ENCODE measurements around the gene GGA3.
A peak's percentile ranks its signal among the peaks of the same experiment; 100 is the strongest.
"Not testable (repeated sequence)": the region's sequence is repeated elsewhere in the genome, so short reads cannot be mapped to it uniquely, and the experiment has no call there.

Gene GGA3

DNA sequence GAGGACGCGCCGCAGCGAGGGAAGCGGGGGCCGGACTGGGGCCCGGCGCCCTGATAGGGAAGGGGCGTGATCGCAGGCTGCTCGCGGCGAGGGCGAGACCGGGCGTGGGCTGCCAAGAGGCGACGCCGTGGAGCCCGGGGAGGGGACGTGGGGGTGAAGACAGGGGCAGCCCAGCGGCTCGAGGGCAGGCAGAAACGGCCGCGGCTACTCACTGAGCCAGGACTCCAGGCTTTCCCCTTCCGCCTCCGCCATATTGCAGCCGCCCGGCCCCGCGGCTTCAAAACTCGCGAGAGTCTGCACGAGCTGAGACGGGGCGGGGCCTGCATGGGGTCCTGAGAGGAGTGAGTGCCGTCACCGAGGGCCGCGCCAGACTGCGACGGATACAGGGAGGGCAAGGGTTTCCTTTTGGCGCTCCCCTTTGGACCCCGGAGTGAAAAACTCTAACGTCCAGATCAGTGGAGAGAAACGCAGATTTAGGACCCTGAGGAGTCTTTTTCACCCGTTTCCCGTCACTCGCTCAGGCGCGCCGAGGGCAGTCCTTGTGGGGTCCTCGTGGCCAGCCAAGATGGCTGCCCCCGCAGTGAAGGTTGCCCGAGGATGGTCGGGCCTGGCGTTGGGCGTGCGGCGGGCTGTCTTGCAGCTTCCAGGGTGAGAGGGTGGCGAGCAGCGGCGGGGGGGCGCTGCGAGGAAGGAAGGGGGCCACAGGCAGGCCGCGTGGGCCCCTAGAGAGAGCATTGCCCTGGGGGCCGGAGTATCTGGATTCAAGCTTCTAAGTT is at the start of gene GGA3, which contains the start of gene MRPS7:
Gene GGA3 (minus strand): TSS at position 271 of the 776 bp plus-strand sequence. CDS start 19 bp downstream, at position 252.
Gene MRPS7 (plus strand): TSS at position 544 of the 776 bp plus-strand sequence. CDS start 22 bp downstream, at position 566.
- DNase-seq (ENCODE audit: low read depth), result peak; percentile 93

DNA sequence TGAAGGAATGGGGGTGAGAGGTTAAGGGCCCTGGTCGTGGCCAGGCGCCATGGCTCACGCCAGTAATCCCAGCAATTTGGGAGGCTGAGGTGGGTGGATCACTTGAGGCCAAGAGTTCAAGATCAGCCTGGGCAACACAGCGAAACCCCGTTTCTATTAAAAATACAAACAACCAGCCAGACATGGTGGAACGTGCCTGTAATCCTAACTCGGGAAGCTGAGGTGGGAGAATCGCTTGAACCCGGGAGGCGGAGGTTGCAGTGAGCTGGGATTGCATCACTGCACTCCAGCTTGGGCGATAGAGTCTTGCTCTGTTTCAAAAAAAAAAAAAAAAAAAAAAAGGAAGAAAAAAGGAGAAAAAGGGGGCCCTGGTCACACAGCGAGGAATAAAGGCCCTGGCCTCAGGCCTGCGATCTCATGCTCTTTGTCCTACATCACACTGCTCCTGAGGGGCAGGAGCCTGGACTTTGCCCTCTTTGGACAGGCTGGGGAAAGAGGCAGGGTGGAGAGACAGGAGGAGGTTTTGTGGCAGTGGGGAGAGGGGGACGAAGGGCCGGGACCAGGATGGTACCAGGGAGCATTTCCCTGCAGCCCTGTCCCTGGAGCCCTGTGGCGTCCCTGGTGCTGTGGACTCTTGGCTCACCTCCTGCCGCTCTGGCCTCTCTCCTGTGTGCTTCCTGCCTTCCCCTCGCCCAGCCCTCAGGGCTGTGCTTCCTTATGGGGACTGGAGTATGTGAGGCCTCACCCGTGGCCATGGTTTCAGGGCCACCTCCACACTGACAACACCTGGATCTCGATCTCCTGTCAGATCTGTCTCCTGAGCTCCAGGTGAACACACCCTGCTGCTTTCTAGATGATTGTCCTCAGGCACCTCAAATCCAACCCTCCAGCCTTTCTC is 47.6 kb upstream of the GGA3 start:
- DNase-seq (ENCODE audit: low read depth), result no peak

DNA sequence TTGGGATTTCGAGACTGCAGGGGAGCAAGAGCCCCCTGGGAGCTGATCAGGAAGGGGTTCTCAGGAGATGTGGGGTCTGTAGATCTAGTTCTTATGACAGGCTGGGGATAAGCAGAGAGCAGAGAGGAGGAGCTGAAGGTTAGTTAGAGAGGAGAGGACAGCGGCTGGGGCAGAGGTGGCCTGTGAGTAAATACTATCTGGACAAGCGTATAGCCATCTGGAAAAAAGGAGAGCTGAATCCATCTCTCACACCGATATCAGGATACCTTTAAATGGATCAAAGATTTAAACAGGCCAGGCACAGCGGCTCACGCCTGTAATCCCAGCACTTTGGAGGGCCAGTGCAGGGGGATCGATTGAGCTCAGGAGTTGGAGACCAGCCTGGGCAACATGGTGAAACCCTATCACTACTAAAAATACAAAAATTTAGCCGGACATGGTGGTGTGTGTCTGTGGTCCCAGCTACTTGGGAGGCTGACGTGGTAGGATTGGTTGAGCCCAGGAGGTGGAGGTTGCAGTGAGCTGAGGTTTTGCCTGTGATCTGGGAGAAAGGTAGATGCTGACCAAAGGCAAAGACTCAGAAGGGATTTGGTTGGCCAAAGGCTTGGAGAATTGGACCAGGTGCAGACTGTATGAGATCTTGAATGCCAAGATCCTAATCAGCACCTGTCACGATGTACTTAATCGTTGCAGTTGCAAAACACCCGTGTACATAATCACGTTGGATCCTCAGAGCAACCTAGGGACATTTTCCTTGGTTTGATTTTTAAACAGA is 46.7 kb upstream of the GGA3 start:
- no peak for DNase-seq (ENCODE audit: low read depth)

DNA sequence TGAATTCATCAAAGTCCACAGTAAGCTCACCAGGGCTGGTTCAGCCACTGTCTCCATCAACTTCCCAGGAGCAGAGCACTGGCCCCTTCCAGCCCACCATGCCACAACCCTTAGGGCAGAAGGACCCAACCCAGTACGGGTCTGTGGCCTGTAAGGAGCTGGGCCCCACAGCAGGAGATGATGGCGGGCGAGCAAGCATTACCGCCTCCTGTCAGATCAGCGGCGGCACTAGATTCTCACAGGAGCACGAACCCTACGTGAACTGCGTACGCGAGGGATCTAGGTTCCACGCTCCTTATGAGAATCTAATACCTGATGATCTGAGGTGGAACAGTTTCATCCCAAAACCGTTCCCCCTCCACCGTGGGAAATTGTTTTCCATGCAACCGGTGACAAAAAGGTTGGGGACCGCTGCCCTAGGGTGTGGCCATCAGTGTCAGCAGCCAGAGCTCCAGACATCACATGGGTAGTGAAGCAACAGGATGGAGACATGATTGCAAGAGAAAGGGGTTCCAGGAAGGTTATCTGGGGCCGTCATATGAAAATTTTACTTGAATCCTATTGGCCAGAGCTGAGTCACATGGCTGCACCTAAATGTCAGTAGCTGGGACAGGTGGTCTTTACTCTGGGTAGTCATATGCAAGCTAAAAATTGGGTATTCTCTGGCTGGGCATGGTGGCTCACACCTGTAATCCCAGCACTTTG is 40.2 kb upstream of the GGA3 start:
- DNase-seq (ENCODE audit: low read depth), result no peak

DNA sequence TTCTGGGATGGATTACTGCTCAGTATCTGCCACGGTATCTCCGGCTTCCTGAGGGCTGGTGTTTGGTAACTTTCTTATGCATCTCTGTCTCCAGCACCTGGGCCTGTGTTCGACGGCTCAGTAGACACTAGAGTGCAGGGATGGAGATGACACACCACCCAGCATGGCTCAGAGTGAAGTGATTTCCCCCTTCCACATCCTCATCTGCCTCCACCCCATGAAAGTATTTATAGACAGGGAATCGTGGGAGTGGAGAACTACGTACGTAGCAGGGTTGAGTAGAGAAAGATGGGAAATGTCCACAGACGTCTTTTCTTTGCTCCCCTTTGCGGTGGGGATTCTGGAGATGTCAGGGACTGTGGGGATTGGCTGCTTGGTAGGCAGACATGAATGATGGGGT is 39.6 kb upstream of the GGA3 start:
- no peak for DNase-seq (ENCODE audit: low read depth)

- DNase-seq (ENCODE audit: low read depth), result no peak
Observed at GRCh38 chr17:75300280-75300679, 38.9 kb upstream of the GGA3 start.

DNA sequence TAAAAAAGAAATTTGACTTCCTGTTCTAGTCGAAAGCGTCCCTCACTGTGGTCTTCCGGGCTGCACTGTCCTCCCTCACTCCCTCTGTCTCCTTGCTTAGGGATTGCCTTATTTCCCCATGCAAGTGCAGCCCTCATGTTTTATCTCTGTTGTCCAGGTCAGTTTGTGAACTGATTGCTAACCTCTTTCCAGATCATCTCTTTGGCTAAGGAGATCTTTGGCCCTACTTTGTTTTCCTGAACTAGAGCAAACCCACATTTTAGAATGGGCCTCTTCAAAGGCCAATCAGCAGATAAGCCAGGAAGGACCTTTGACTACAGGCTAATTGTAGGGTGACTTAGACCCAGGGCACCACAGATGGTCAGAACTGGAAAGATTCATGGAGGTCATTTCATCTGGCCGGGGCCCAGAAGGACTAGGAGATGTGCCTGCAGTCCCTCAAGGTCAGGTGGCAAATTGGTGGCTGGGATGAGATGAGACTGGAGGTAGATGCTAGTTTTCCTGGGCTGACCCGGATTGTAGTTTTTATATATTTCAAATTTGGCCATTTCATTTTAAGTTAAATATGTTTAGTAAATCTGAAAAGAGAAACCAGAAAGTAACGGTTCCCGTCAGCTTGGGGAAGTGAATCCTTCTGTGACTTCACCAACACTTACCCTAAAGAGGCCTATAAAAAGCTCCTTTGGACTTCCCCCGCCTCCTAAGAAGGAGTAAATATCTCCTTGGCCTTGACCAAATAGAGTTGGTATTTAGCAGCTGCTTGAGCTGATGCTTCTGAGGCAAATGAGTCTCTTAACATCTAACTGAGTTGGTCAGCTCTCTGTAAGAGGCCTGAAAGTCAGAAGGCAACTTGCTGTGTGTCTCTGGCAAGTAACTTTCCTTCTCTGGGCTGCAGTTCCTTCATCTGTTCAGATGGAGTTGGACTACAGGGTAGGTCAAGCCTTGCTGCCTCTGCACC is 34.1 kb upstream of the GGA3 start:
- no peak for DNase-seq (ENCODE audit: low read depth)

- not testable (repeated sequence) for DNase-seq (ENCODE audit: low read depth)
Observed at GRCh38 chr17:75292810-75293448, 31.5 kb upstream of the GGA3 start.

- DNase-seq (ENCODE audit: low read depth), result peak; percentile 29
Observed at GRCh38 chr17:75289832-75290337, 28.5 kb upstream of the GGA3 start.

DNA sequence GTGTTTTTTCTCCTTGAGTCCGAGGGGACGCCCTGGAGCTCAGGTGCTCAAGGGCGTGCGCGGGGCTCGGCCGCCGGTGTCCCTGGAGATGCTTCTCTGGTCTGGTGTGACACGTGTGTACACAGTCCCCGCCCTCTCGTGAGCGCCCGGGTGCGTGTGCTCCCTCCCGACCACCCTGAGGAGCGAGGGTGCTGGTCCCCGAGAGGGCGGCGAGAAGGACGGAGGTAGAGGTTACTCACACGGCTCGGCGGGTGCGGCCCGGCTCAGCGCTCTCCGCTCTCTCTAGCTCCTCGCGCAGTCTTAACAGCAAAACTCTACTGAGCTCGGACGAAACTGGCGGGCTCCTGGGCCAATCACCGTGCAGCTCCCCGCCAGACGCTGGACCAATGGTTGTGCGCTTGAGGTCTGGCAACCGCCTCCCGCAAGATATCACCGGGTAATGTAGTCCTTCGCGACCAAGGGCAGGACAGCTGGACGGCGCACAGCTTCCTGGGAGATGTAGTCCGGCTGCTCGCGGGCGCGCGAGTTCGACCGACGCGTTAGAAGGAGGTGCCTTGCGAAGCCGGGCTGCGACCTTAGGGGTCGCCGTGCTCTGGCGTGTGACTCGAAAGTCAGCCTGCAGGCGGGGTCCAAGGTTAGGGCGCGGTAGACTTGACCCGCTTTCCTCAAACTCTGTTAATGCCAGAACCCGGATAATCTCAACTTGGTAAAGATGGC is 27.9 kb upstream of the GGA3 start, which contains the start of gene SLC25A19:
Gene SLC25A19 (minus strand): TSS at position 319 of the 717 bp plus-strand sequence. CDS start 2,669 bp downstream, outside the sequence.
- peak; percentile 92 for DNase-seq (ENCODE audit: low read depth)

DNA sequence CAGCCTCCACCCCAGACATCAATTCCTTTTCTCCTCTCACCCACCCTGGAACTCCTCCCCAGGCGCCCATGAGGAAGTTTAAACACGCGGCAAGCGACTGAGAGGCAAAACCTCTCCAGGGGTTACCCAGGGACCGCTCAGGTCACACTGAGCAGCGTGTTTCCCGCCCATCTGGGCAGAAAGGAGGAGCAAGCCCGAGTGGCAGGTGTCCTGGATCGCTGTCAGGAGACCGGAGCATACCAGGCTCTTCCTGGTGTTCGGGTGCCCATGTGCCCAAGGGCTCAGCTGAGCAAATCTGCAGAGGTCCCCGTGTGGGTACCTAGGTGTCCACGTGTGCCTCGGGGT is 27.3 kb upstream of the GGA3 start:
- no peak for DNase-seq (ENCODE audit: low read depth)

DNA sequence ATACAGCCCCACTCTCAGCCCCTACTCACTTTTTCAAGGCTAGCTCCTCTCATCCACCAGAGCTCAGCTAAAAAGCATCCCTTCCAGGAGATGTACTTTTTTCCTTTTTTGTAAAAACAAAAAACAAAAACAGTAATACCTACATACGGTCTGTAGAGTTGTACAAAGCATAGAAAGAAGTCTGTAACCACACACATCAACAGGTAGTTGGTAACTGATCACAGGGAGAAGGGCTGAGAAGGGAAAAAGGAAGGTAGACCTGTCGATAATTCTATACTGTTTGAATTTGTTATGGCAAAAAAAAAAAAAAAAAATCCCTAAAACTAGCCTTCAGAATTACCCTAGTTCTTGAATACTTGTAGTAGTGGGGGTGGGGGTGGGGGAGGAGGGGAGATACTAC is 27.0 kb upstream of the GGA3 start:
- no peak for DNase-seq (ENCODE audit: low read depth)

- no peak for DNase-seq (ENCODE audit: low read depth)
Observed at GRCh38 chr17:75287221-75287620, 25.8 kb upstream of the GGA3 start.

DNA sequence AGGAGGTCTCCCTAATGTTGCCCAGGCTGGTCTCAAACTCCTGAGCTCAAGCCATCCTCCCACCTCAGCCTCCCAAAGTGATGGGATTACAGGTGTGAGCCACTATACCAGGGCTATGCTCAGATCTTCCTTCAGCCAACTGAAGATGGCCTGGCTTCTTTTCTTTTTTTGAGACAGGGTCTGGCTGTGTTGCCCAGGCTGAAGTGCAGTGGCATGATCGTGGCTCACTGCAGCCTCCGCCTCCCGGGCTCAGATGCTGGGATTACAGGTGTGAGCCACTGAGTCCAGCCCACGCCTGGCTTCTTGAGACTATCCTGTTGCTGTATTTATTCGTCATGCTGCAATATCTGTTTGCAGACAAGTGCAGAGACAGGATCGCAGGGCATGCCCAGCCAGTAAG is 23.7 kb upstream of the GGA3 start:
- no peak for DNase-seq (ENCODE audit: low read depth)

GRCh38 chr17:75280189-75280588 is 18.8 kb upstream of the GGA3 start:
- DNase-seq (ENCODE audit: low read depth), result not testable (repeated sequence)

- no peak for DNase-seq (ENCODE audit: low read depth)
Observed at GRCh38 chr17:75277664-75278071, 16.3 kb upstream of the GGA3 start.

DNA sequence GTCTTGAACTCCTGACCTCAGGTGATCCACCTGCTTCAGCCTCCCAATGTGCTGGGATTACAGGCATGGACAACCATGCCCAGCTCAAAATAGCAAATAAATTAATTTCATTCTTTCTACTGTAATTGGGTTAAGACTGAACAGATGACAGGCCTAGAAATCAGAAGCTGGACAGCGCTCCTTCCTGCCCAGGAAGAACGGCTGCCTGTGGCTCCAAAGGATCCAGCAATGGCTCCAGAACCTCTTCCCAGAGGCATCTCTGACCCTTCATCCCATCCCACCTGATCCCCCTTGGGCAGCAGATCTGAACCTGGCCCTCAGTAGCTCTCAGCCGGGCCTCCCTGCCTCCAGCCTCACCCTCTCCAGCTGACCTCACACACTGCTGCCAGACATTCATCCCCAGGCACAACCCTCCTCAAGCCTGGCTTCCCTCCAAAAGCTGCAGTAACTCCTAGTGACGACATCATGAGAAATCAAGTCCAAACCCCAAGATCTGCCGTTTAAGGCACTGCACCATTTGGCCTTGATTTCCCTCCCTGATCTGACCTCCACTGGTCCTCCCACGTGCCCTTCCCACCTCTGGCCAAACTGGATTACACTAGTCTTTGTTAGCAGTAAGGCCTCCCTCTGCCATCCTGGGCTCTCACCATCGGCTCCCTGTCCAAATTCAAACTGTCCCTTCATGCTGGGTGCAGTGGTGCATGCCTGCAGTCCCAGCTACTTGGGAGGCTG is 12.7 kb upstream of the GGA3 start:
- DNase-seq (ENCODE audit: low read depth), result no peak

- no peak for DNase-seq (ENCODE audit: low read depth)
Observed at GRCh38 chr17:75272848-75273184, 11.4 kb upstream of the GGA3 start.

Measured in activated gamma-delta T cell treated with anti-CD3 and anti-CD28 coated beads, Interleukin-2, amount 50 U/mL, for 16 hours (primary cell).